HEK293 (cell line): ENCODE measurements around the gene KBTBD8.

Experiments used
- CTCF ChIA-PET: fragments of 350-600 bp; formaldehyde crosslinking; extraction: SDS; loops from one replicate; lab custom pipeline; 2021; ENCODE audit warnings: antibody characterized with exemption; lab: Yijun Ruan, JAX
- POLR2A ChIA-PET: fragments of 300-600 bp; formaldehyde crosslinking; extraction: SDS; loops from one replicate; lab custom pipeline; 2020; ENCODE audit warnings: antibody characterized with exemption, inconsistent platforms; lab: Yijun Ruan, JAX
- H3K27ac ChIP-seq: fragments of 200-500 bp; sonication (Bioruptor generic); 2 replicates; pipeline ENCODE4 v1.5.1; 2014; ENCODE audit warnings: low read depth, low read length, control low read depth, inconsistent platforms; ENCODE audit errors: extremely low read depth
- H3K36me3 ChIP-seq, 2 experiments: fragments of 200-500 bp in 1 of 2; sonication (Bioruptor generic) in 1 of 2; 1 replicate in 1 of 2; 2 replicates in 1 of 2; pipeline ENCODE4 v1.5.1; 2014 to 2017; ENCODE audit warnings: inconsistent platforms in 2 of 2, low read length in 2 of 2; ENCODE audit not compliant: control insufficient read depth in 2 of 2, insufficient read depth in 1 of 2
- H3K4me1 ChIP-seq: fragments of 200-500 bp; sonication (Bioruptor generic); 2 replicates; pipeline ENCODE4 v1.5.1; 2014; ENCODE audit warnings: mild to moderate bottlenecking, low read length, inconsistent platforms; ENCODE audit not compliant: control insufficient read depth, insufficient read depth
- H3K4me3 ChIP-seq: 2 replicates; pipeline ENCODE4 v1.5.1; 2011; ENCODE audit warnings: low read depth, mild to moderate bottlenecking, control low read depth, low read length, moderate library complexity
- H3K9me3 ChIP-seq: fragments of 200-500 bp; sonication (Bioruptor generic); 2 replicates; pipeline ENCODE4 v1.5.1; 2014; ENCODE audit warnings: low read depth, low read length, inconsistent platforms; ENCODE audit not compliant: control insufficient read depth, insufficient read depth
- GLI4 ChIP-seq: fragments of 450-650 bp; formaldehyde crosslinking; IDR thresholded peaks from 2 replicates; pipeline ENCODE4 v1.5.1; 2016; ENCODE audit warnings: missing biosample characterization, missing genetic modification characterization
- HOXA7 ChIP-seq: sonication (generic); formaldehyde crosslinking; IDR thresholded peaks from 2 replicates; pipeline ENCODE4 v1.8.1; 2022; ENCODE audit warnings: missing genetic modification reagents, borderline replicate concordance
- KLF10 ChIP-seq: fragments of 450-650 bp; IDR thresholded peaks from 2 replicates; pipeline ENCODE4 v1.5.1; 2018; ENCODE audit warnings: missing biosample characterization, mild to moderate bottlenecking, missing genetic modification characterization
- SP3 ChIP-seq: fragments of 450-650 bp; formaldehyde crosslinking; IDR thresholded peaks from 2 replicates; pipeline ENCODE4 v1.5.1; 2016; ENCODE audit warnings: missing biosample characterization, missing genetic modification characterization
- TRIM28 ChIP-seq: IDR thresholded peaks from 2 replicates; pipeline ENCODE4 v1.6.1; 2011; ENCODE audit warnings: low read length, control low read depth, borderline replicate concordance
- ZBTB7A ChIP-seq: fragments of 450-650 bp; formaldehyde crosslinking; IDR thresholded peaks from 2 replicates; pipeline ENCODE4 v1.5.1; 2016; ENCODE audit warnings: low read depth, missing biosample characterization, missing genetic modification characterization
- ZIC2 ChIP-seq: fragments of 450-650 bp; formaldehyde crosslinking; IDR thresholded peaks from 2 replicates; pipeline ENCODE4 v1.5.1; 2016; ENCODE audit warnings: missing biosample characterization, missing genetic modification characterization
- ZNF112 ChIP-seq: fragments of 450-650 bp; formaldehyde crosslinking; IDR thresholded peaks from 2 replicates; pipeline ENCODE4 v1.5.0; 2017; ENCODE audit warnings: missing biosample characterization, missing genetic modification characterization
- ZNF121 ChIP-seq: fragments of 450-650 bp; formaldehyde crosslinking; IDR thresholded peaks from 2 replicates; pipeline ENCODE4 v1.5.1; 2016; ENCODE audit warnings: missing biosample characterization, missing genetic modification characterization
- ZNF133 ChIP-seq: fragments of 450-650 bp; formaldehyde crosslinking; IDR thresholded peaks from 2 replicates; pipeline ENCODE4 v1.5.1; 2016; ENCODE audit warnings: missing biosample characterization, missing genetic modification characterization
- ZNF146 ChIP-seq: fragments of 450-650 bp; formaldehyde crosslinking; IDR thresholded peaks from 2 replicates; pipeline ENCODE4 v1.5.1; 2016; ENCODE audit warnings: missing biosample characterization, missing genetic modification characterization
- ZNF239 ChIP-seq: fragments of 450-650 bp; formaldehyde crosslinking; IDR thresholded peaks from 2 replicates; pipeline ENCODE4 v1.5.1; 2016; ENCODE audit warnings: missing biosample characterization, missing genetic modification characterization
- ZNF266 ChIP-seq: fragments of 450-650 bp; formaldehyde crosslinking; IDR thresholded peaks from 2 replicates; pipeline ENCODE4 v1.5.1; 2016; ENCODE audit warnings: missing biosample characterization, missing genetic modification characterization, low read depth
- ZNF302 ChIP-seq: fragments of 450-650 bp; formaldehyde crosslinking; IDR thresholded peaks from 2 replicates; pipeline ENCODE4 v1.5.1; 2016; ENCODE audit warnings: missing biosample characterization, missing genetic modification characterization, low read depth
- ZNF350 ChIP-seq: fragments of 450-650 bp; formaldehyde crosslinking; IDR thresholded peaks from 2 replicates; pipeline ENCODE4 v1.5.0; 2017; ENCODE audit warnings: missing biosample characterization, mild to moderate bottlenecking, missing genetic modification characterization
- ZNF530 ChIP-seq: fragments of 450-650 bp; formaldehyde crosslinking; IDR thresholded peaks from 2 replicates; pipeline ENCODE4 v1.5.1; 2016; ENCODE audit warnings: low read depth, missing biosample characterization, missing genetic modification characterization
- ZNF548 ChIP-seq: fragments of 450-650 bp; formaldehyde crosslinking; IDR thresholded peaks from 2 replicates; pipeline ENCODE4 v1.5.1; 2016; ENCODE audit warnings: missing biosample characterization, missing genetic modification characterization
- ZNF549 ChIP-seq: fragments of 450-650 bp; IDR thresholded peaks from 2 replicates; pipeline ENCODE4 v1.5.1; 2018; ENCODE audit warnings: missing biosample characterization, missing genetic modification characterization, mild to moderate bottlenecking, inconsistent platforms, moderate library complexity
- ZNF560 ChIP-seq: fragments of 450-650 bp; formaldehyde crosslinking; IDR thresholded peaks from 2 replicates; pipeline ENCODE4 v1.5.1; 2017; ENCODE audit warnings: missing biosample characterization, missing genetic modification characterization, borderline replicate concordance
- ZNF664 ChIP-seq: fragments of 450-650 bp; formaldehyde crosslinking; IDR thresholded peaks from 2 replicates; pipeline ENCODE4 v1.5.1; 2016; ENCODE audit warnings: missing biosample characterization, missing genetic modification characterization
- ZNF76 ChIP-seq: fragments of 450-650 bp; formaldehyde crosslinking; IDR thresholded peaks from 2 replicates; pipeline ENCODE4; 2016; ENCODE audit warnings: low read depth, missing biosample characterization, missing genetic modification characterization, borderline replicate concordance
- ZNF768 ChIP-seq: fragments of 450-650 bp; formaldehyde crosslinking; IDR thresholded peaks from 2 replicates; pipeline ENCODE4 v1.5.1; 2018; ENCODE audit warnings: missing biosample characterization, mild to moderate bottlenecking, missing genetic modification characterization
- ZSCAN16 ChIP-seq: fragments of 450-650 bp; formaldehyde crosslinking; IDR thresholded peaks from 2 replicates; pipeline ENCODE4 v1.5.1; 2016; ENCODE audit warnings: missing biosample characterization, missing genetic modification characterization
- TF ChIP-seq, protein P1 (sequence below): fragments of 450-650 bp; formaldehyde crosslinking; IDR thresholded peaks from 2 replicates; pipeline ENCODE4 v1.5.1; 2017; ENCODE audit warnings: missing biosample characterization, missing genetic modification characterization

KBTBD8 gene

GRCh38 chr3:67028001-67028784, 30.1 kb downstream of the KBTBD8 start:
- Histone ChIP-seq H3K27ac (no peak overlapping the region), H3K36me3 (no peaks in the 10 kb centered on the region), H3K9me3 (no peaks in the 10 kb centered on the region), H3K4me3 (no peak overlapping the region), H3K4me1 (no peaks in the 10 kb centered on the region)
- CTCF ChIA-PET, result no interaction called here
- TF ChIP-seq ZNF548 (tag by site-specific recombination), result no peak
- no peak for TF ChIP-seq ZNF302 (tag by site-specific recombination)
- no peak for TF ChIP-seq ZNF549 (tag by site-specific recombination)
- no peak for TF ChIP-seq ZNF76 (tag by site-specific recombination)
- POLR2A ChIA-PET, result no interaction called here

DNA sequence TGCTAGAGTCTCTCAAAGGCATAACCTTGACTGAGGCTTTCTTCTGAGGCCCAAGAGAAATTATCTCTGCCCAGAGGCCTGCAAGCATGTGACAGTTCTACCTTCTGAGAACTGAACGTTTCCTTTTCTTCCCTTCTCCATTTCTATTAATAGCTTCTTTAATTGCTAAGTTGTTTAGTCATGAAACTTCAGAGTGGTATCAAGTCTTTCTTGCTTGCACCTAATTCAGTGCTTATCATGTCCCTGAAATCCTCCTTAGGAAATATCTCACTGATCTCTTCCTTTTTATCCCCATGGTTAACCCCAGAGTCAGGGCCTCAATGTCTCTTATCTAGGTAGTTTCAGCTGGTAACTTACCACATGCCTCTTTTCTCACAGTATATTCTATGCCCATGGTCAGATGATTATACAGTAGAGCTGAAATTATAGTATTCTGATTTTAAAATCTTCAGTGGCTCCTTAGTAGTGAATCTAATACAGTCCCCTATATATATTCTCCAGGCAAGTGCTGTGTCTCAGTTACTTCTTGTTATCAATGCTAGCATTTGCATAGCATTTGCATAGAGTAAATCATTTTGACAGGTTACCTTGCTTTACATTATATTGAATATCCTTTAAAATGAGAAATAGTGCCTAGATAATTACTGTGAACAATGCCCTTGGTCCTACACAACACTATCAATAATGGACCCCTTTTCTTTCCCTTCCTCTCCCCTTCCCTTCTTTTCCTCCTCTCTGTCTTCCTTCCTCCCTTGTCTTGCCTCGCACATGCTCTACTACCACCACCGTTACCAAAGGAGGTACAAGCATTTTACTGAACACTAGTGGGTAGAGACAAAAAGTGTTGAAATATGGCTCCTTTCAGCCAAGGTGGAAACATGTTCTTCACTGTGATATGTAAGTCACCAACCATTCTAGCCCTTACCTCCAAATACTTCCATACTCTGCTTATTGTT, 33.0 kb downstream of the KBTBD8 start:
- no peak overlapping the region for H3K27ac ChIP-seq
- no peaks in the 10 kb centered on the region for H3K4me1 ChIP-seq
- H3K36me3 ChIP-seq, result no peaks in the 10 kb centered on the region
- CTCF ChIA-PET, result no interaction called here
- H3K4me3 ChIP-seq, result no peak overlapping the region
- POLR2A ChIA-PET, result no interaction called here
- no peaks in the 10 kb centered on the region for H3K9me3 ChIP-seq
- no peak for TF ChIP-seq ZNF768 (tag by site-specific recombination)
- TF ChIP-seq, protein P1, sequence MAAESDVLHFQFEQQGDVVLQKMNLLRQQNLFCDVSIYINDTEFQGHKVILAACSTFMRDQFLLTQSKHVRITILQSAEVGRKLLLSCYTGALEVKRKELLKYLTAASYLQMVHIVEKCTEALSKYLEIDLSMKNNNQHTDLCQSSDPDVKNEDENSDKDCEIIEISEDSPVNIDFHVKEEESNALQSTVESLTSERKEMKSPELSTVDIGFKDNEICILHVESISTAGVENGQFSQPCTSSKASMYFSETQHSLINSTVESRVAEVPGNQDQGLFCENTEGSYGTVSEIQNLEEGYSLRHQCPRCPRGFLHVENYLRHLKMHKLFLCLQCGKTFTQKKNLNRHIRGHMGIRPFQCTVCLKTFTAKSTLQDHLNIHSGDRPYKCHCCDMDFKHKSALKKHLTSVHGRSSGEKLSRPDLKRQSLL (tag by site-specific recombination), result no peak
- TF ChIP-seq HOXA7 (CRISPR knock-in tag), result no peak
- TF ChIP-seq ZIC2, result no peak
- no peak for TF ChIP-seq ZNF530 (tag by site-specific recombination)
- TF ChIP-seq ZSCAN16 (tag by site-specific recombination), result no peak
- no peak for TF ChIP-seq KLF10 (tag by site-specific recombination)
- no peak for TF ChIP-seq SP3
- no peak for TF ChIP-seq ZNF560
- no peak for TF ChIP-seq ZNF266 (tag by site-specific recombination)
- no peak for TF ChIP-seq ZNF133 (tag by site-specific recombination)
- TF ChIP-seq ZNF112 (tag by site-specific recombination), result no peak
- no peak for TF ChIP-seq ZNF146 (tag by site-specific recombination)
- no peak for TF ChIP-seq ZBTB7A (tag by site-specific recombination)
- TF ChIP-seq TRIM28, result no peak
- no peak for TF ChIP-seq ZNF664
- TF ChIP-seq GLI4 (tag by site-specific recombination), result no peak
- no peak for TF ChIP-seq ZNF121 (tag by site-specific recombination)
- TF ChIP-seq ZNF239 (tag by site-specific recombination), result no peak
- TF ChIP-seq ZNF350 (tag by site-specific recombination), result no peak
